ENCODE results near the gene DTNA. TPM values are rescaled to one million over a fixed set of nuclear protein-coding genes. Genes with fewer than 3 reads are reported as not detected.

Gene DTNA
- total RNA-seq, 3 donors from 2014 or later (not counting 1 experiment from before 2014, with no cell fraction given), result 0.33 TPM; not detected in 2

GRCh38 chr18:34880882-34881834, 171.1 kb downstream of the DTNA start:
- TF ChIP-seq CTCF (IDR thresholded peaks at IDR 0.05), result no peak
- DNase-seq (no peak), ATAC-seq (no peak)
- Histone ChIP-seq H3K27ac (ENCODE audit: low read length) (no peak overlapping the region), H3K4me1 (ENCODE audit: control insufficient read depth, insufficient read depth, low read length) (no peaks in the 10 kb centered on the region), H3K9me3 (ENCODE audit: control insufficient read depth, insufficient read depth, low read length) (no peaks in the 10 kb centered on the region), H3K27me3 (ENCODE audit: control insufficient read depth, insufficient read depth, low read length) (peaks cover 2% of the 10 kb centered on the region), H3K36me3 (ENCODE audit: control insufficient read depth, insufficient read depth, low read length) (no peaks in the 10 kb centered on the region), H3K4me3 (ENCODE audit: low read length) (no peak overlapping the region)
- peaks cover 23 to 39% of the 10 kb centered on the region in 2 donors for H3K27me3 Mint-ChIP-seq (ENCODE audit: low read depth in 2 of 2)
- no peak overlapping the region for H3K4me3 Mint-ChIP-seq
- intact Hi-C loops (cut with micrococcal nuclease), result no loop called here
- no peak overlapping the region for H3K27ac Mint-ChIP-seq
- H3K36me3 Mint-ChIP-seq, result no peaks in the 10 kb centered on the region
- H3K4me1 Mint-ChIP-seq, result no peaks in the 10 kb centered on the region
- H3K9me3 Mint-ChIP-seq, result no peaks in the 10 kb centered on the region
- no CpG with 5 or more reads among the region's 3 CpGs for WGBS (ENCODE audit: insufficient coverage)

GRCh38 chr18:34884436-34884835, 174.3 kb downstream of the DTNA start:
- no peaks in the 10 kb centered on the region for H3K9me3 Mint-ChIP-seq
- no peak overlapping the region for H3K27ac Mint-ChIP-seq
- no peak for DNase-seq
- H3K4me3 ChIP-seq (ENCODE audit: low read length), result no peak overlapping the region
- no peaks in the 10 kb centered on the region for H3K27me3 ChIP-seq (ENCODE audit: control insufficient read depth, insufficient read depth, low read length)
- no peak overlapping the region for H3K4me3 Mint-ChIP-seq
- H3K36me3 ChIP-seq (ENCODE audit: control insufficient read depth, insufficient read depth, low read length), result no peaks in the 10 kb centered on the region
- H3K27ac ChIP-seq (ENCODE audit: low read length), result no peak overlapping the region
- no peaks in the 10 kb centered on the region for H3K36me3 Mint-ChIP-seq
- intact Hi-C loops (cut with micrococcal nuclease), result no loop called here
- no peaks in the 10 kb centered on the region for H3K4me1 Mint-ChIP-seq
- no peak for TF ChIP-seq CTCF (IDR thresholded peaks at IDR 0.05)
- ATAC-seq, result no peak
- H3K4me1 ChIP-seq (ENCODE audit: control insufficient read depth, insufficient read depth, low read length), result no peaks in the 10 kb centered on the region
- H3K9me3 ChIP-seq (ENCODE audit: control insufficient read depth, insufficient read depth, low read length), result no peaks in the 10 kb centered on the region
- H3K27me3 Mint-ChIP-seq (ENCODE audit: low read depth in 2 of 2), result peaks cover 12 to 17% of the 10 kb centered on the region in 2 donors
- 89% methylated on average over 5 of the region's 6 CpGs for WGBS (ENCODE audit: insufficient coverage)

- no peaks in the 10 kb centered on the region for H3K9me3 Mint-ChIP-seq
- no peak overlapping the region for H3K4me3 ChIP-seq (ENCODE audit: low read length)
- WGBS (ENCODE audit: insufficient coverage), result no CpG with 5 or more reads among the region's 1 CpG
- H3K9me3 ChIP-seq (ENCODE audit: control insufficient read depth, insufficient read depth, low read length), result no peaks in the 10 kb centered on the region
- no peaks in the 10 kb centered on the region for H3K27me3 ChIP-seq (ENCODE audit: control insufficient read depth, insufficient read depth, low read length)
- no peak overlapping the region for H3K27ac ChIP-seq (ENCODE audit: low read length)
- H3K36me3 ChIP-seq (ENCODE audit: control insufficient read depth, insufficient read depth, low read length), result no peaks in the 10 kb centered on the region
- H3K4me1 ChIP-seq (ENCODE audit: control insufficient read depth, insufficient read depth, low read length), result peaks cover 3% of the 10 kb centered on the region
- H3K4me3 Mint-ChIP-seq, result no peak overlapping the region
- peaks cover 7 to 8% of the 10 kb centered on the region in 2 donors for H3K4me1 Mint-ChIP-seq
- ATAC-seq (no peak), DNase-seq (no peak)
- intact Hi-C loops (cut with micrococcal nuclease), result no loop called here
- H3K27ac Mint-ChIP-seq, result no peak overlapping the region
- TF ChIP-seq CTCF (IDR thresholded peaks at IDR 0.05), result no peak
- H3K36me3 Mint-ChIP-seq, result no peaks in the 10 kb centered on the region
- peaks cover 0 to 9% of the 10 kb centered on the region in 2 donors for H3K27me3 Mint-ChIP-seq (ENCODE audit: low read depth in 2 of 2)
Measured at GRCh38 chr18:34886177-34886576, 176.1 kb downstream of the DTNA start.

Measured in natural killer cell (primary cell).